Measurements from ENCODE around the gene AWAT1. TPM values are rescaled to one million over a fixed set of nuclear protein-coding genes. Genes with fewer than 3 reads are reported as not detected.

The AWAT1 gene
- total and polyA plus RNA-seq, 2 experiments from 2014 or later, result not detected

- WGBS, 2 experiments (ENCODE audit: low coverage in 1 of 2, low lambda C conversion rate in 2 of 2, missing lambda C conversion rate in 2 of 2), result 92 to 98% methylated on average over 8 to 21 of the region's 21 CpGs
- in situ Hi-C loops (cut with MboI), result no loop called here
Observed at GRCh38 chrX:70281951-70282350, 47.5 kb downstream of the AWAT1 start, which contains the start of gene RAB41. RAB41 (plus strand) TSS chrX:70282172; CDS start chrX:70282218, 46 bp downstream.

GRCh38 chrX:70289168-70289792 is 54.8 kb downstream of the AWAT1 start:
- Histone ChIP-seq H3K4me1 (ENCODE audit: insufficient read depth) (peaks cover 3% of the 10 kb centered on the region; the same call in 1 of the 2 replicates), H2AFZ (peak overlapping the region; percentile 90), H4K20me1 (ENCODE audit: insufficient read depth) (no peaks in the 10 kb centered on the region), H3K4me2 (ENCODE audit: unreplicated experiment) (peak overlapping the region; percentile 90), H3K36me3 (ENCODE audit: low read depth) (no peaks in the 10 kb centered on the region), H3K9me2 (ENCODE audit: insufficient read depth) (no peaks in the 10 kb centered on the region), H3K4me3 (peak overlapping the region; percentile 92), H3K79me2 (ENCODE audit: insufficient read depth) (peaks cover 49% of the 10 kb centered on the region), H3K9me3 (ENCODE audit: low read depth) (no peaks in the 10 kb centered on the region), H3K27ac (peak overlapping the region; percentile 45; the same call in 1 of the 2 replicates), H3F3A (ENCODE audit: insufficient read depth) (no peaks in the 10 kb centered on the region), H3K9ac (peak overlapping the region; percentile 87), H3K27me3 (replicated peaks; ENCODE audit: insufficient read depth) (no peaks in the 10 kb centered on the region)
- TF ChIP-seq EZH2phosphoT487 (IDR thresholded peaks at IDR 0.05; ENCODE audit: insufficient read depth, low read depth) (no peak), EZH2 (IDR thresholded peaks at IDR 0.05; ENCODE audit: insufficient read depth, poor library complexity, severe bottlenecking) (no peak)
- in situ Hi-C loops (cut with MboI), result no loop called here
- whole genome bisulfite sequencing, 2 experiments (ENCODE audit: low coverage in 1 of 2, low lambda C conversion rate in 2 of 2, missing lambda C conversion rate in 2 of 2), result 1 to 3% methylated on average over 9 to 11 of the region's 11 CpGs
- peak; percentile 64 for DNase-seq

More at GRCh38 chrX:70281951-70282350, 47.5 kb downstream of the AWAT1 start, which contains the start of gene RAB41:
- H3K9me3 ChIP-seq (ENCODE audit: low read depth), result no peaks in the 10 kb centered on the region
- no peak within 1 kb of the TSS for H3K4me2 ChIP-seq (ENCODE audit: unreplicated experiment)
- H3K4me3 ChIP-seq, result no peak within 1 kb of the TSS
- H2AFZ ChIP-seq, result no peak within 1 kb of the TSS
- H3K27me3 ChIP-seq (replicated peaks; ENCODE audit: insufficient read depth), result no peaks in the 10 kb centered on the region
- no peak for TF ChIP-seq EZH2 (IDR thresholded peaks at IDR 0.05; ENCODE audit: insufficient read depth, poor library complexity, severe bottlenecking)
- no peak for TF ChIP-seq EZH2phosphoT487 (IDR thresholded peaks at IDR 0.05; ENCODE audit: insufficient read depth, low read depth)
- no peak within 1 kb of the TSS for H3K27ac ChIP-seq
- H4K20me1 ChIP-seq (ENCODE audit: insufficient read depth), result no peaks in the 10 kb centered on the region
- no peak within 1 kb of the TSS for H3K9ac ChIP-seq
- H3K9me2 ChIP-seq (ENCODE audit: insufficient read depth), result no peaks in the 10 kb centered on the region
- no peaks in the 10 kb centered on the region for H3F3A ChIP-seq (ENCODE audit: insufficient read depth)
- H3K79me2 ChIP-seq (ENCODE audit: insufficient read depth), result no peaks in the 10 kb centered on the region
- DNase-seq, result no peak
- no peaks in the 10 kb centered on the region for H3K36me3 ChIP-seq (ENCODE audit: low read depth)
- no peaks in the 10 kb centered on the region for H3K4me1 ChIP-seq (ENCODE audit: insufficient read depth)

Small RNAs within 50 kb of the gene (small RNA-seq; reads per million reads assigned to genes)
- gene RNA5SP507 (ENCODE audit: low read depth, low replicate concordance), result not detected

Other genes with a start within 250 kb of the AWAT1 start
- gene AWAT2, start 184.7 kb upstream of the AWAT1 start, total RNA-seq (2014; rRNA removed; shearing (Covaris generic)), result not detected in 2 replicates
- not detected in 2 replicates for gene AWAT2, start 184.7 kb upstream of the AWAT1 start, polyA plus RNA-seq (2016; fragmentation: Nextera tagmentation; extraction: Ambion mirVana)
- gene OTUD6A, start 172.2 kb upstream of the AWAT1 start, total RNA-seq (2014; rRNA removed; shearing (Covaris generic)), result not detected in 2 replicates
- not detected in 2 replicates for gene OTUD6A, start 172.2 kb upstream of the AWAT1 start, polyA plus RNA-seq (2016; fragmentation: Nextera tagmentation; extraction: Ambion mirVana)
- gene IGBP1, start 101.2 kb upstream of the AWAT1 start, total RNA-seq (2014; rRNA removed; shearing (Covaris generic)), result 57.3 and 59.1 TPM in 2 replicates
- gene IGBP1, start 101.2 kb upstream of the AWAT1 start, polyA plus RNA-seq (2016; fragmentation: Nextera tagmentation; extraction: Ambion mirVana), result 31.8 and 33.6 TPM in 2 replicates
- not detected in 2 replicates for gene DGAT2L6, start 57.2 kb upstream of the AWAT1 start, total RNA-seq (2014; rRNA removed; shearing (Covaris generic))
- not detected in 2 replicates for gene DGAT2L6, start 57.2 kb upstream of the AWAT1 start, polyA plus RNA-seq (2016; fragmentation: Nextera tagmentation; extraction: Ambion mirVana)
- not detected in 2 replicates for gene P2RY4, start 25.5 kb downstream of the AWAT1 start, total RNA-seq (2014; rRNA removed; shearing (Covaris generic))
- not detected in 2 replicates for gene P2RY4, start 25.5 kb downstream of the AWAT1 start, polyA plus RNA-seq (2016; fragmentation: Nextera tagmentation; extraction: Ambion mirVana)
- not detected in 2 replicates for gene ARR3, start 33.7 kb downstream of the AWAT1 start, total RNA-seq (2014; rRNA removed; shearing (Covaris generic))
- gene ARR3, start 33.7 kb downstream of the AWAT1 start, polyA plus RNA-seq (2016; fragmentation: Nextera tagmentation; extraction: Ambion mirVana), result not detected in 2 replicates
- not detected in 2 replicates for gene RAB41, start 47.5 kb downstream of the AWAT1 start, total RNA-seq (2014; rRNA removed; shearing (Covaris generic))
- gene RAB41, start 47.5 kb downstream of the AWAT1 start, polyA plus RNA-seq (2016; fragmentation: Nextera tagmentation; extraction: Ambion mirVana), result not detected in 2 replicates
- 57.0 and 59.3 TPM in 2 replicates for gene PDZD11, start 55.3 kb downstream of the AWAT1 start, total RNA-seq (2014; rRNA removed; shearing (Covaris generic))
- gene PDZD11, start 55.3 kb downstream of the AWAT1 start, polyA plus RNA-seq (2016; fragmentation: Nextera tagmentation; extraction: Ambion mirVana), result 110 and 116 TPM in 2 replicates
- gene KIF4A, start 55.4 kb downstream of the AWAT1 start, total RNA-seq (2014; rRNA removed; shearing (Covaris generic)), result 5.6 and 7.5 TPM in 2 replicates
- 6.5 and 7.6 TPM in 2 replicates for gene KIF4A, start 55.4 kb downstream of the AWAT1 start, polyA plus RNA-seq (2016; fragmentation: Nextera tagmentation; extraction: Ambion mirVana)
- gene GDPD2, start 188.7 kb downstream of the AWAT1 start, total RNA-seq (2014; rRNA removed; shearing (Covaris generic)), result not detected in 2 replicates
- not detected in 2 replicates for gene GDPD2, start 188.7 kb downstream of the AWAT1 start, polyA plus RNA-seq (2016; fragmentation: Nextera tagmentation; extraction: Ambion mirVana)
- gene DLG3, start 210.2 kb downstream of the AWAT1 start, total RNA-seq (2014; rRNA removed; shearing (Covaris generic)), result 1.9 TPM in 2 replicates
- 1.2 and 1.7 TPM in 2 replicates for gene DLG3, start 210.2 kb downstream of the AWAT1 start, polyA plus RNA-seq (2016; fragmentation: Nextera tagmentation; extraction: Ambion mirVana)